CD1c-positive myeloid dendritic cell (primary cell): ENCODE data around the gene METTL2B.
A peak's percentile ranks its signal among the peaks of the same experiment; 100 is the strongest.

ENCODE experiments used
- DNase-seq: peaks from one replicate; pipeline ENCODE4 v3.0.0-alpha.2; 2016; ENCODE audit errors: extremely low spot score

Gene METTL2B, protein sequence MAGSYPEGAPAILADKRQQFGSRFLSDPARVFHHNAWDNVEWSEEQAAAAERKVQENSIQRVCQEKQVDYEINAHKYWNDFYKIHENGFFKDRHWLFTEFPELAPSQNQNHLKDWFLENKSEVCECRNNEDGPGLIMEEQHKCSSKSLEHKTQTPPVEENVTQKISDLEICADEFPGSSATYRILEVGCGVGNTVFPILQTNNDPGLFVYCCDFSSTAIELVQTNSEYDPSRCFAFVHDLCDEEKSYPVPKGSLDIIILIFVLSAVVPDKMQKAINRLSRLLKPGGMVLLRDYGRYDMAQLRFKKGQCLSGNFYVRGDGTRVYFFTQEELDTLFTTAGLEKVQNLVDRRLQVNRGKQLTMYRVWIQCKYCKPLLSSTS

DNA sequence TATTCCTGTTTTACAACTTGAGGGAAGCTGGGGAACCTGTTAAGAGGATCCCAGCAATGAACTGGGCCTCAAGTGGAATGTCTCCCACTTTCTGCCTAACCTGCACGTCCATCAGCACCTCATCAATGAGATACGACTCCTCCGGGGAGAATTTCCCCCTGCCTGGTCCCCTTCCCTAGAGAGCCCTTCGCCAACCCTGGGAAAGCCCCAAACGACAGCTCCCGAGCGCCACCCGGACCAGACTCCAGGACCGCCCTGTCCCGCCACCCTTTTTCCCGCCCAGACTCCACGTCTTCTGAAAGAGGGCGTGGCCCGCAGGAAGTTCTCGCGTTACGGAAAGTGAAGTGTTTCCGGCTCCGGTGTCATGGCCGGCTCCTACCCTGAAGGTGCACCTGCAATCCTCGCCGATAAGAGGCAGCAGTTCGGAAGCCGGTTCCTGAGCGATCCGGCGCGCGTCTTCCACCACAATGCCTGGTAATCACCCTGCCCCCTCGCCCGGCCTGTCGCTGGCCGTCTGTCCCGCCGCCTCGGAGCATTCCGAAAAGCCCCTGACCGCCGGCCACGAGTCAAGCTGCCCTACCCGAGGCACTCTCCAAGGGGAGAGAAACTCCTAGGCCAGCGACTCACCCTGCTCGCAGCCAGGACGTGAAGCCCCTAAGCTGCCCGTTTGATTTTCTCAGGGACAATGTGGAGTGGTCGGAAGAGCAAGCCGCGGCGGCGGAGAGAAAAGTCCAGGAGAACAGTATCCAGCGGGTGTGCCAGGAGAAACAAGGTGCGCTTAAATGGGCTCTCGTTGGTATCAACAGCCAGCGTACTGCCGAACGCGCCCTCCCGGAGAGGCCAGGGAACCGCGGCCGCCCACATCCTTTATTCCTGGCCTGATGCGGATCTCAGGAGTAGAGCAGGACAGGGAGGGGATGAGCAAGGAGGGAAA is at the start of gene METTL2B:
Gene METTL2B, plus strand, starts transcription at position 347 of the 934 bp plus-strand sequence. Its CDS starts 18 bp downstream, at position 365.
- DNase-seq: peak; percentile 96

DNA sequence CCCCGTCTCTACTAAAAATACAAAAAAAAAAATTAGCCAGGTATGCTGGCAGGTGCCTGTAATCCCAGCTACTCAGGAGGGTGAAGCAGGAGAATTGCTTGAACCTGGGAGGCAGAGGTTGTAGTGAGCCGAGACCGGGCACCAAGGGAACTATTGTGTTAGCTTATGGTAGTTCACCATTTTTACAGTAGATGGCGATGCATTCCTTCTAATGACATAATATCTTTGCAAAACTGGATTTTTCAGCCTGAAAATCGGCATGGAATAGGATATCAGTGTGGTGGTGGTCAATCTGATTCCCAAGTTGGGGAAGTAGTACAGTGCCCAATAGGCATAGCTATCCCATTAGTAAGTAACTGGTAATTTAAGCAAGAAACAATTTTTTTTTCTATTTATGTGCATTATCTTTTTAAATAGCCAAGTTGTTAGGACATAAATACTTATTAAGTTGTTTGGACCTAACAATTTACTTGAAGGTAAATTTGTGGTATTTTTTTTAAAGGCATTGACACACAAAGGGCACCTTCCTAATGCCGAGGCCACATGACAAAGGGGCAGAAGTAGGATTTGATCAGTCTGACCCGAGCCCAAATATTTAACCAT is 49.2 kb upstream of the METTL2B start:
- peak; percentile 78 for DNase-seq

DNA sequence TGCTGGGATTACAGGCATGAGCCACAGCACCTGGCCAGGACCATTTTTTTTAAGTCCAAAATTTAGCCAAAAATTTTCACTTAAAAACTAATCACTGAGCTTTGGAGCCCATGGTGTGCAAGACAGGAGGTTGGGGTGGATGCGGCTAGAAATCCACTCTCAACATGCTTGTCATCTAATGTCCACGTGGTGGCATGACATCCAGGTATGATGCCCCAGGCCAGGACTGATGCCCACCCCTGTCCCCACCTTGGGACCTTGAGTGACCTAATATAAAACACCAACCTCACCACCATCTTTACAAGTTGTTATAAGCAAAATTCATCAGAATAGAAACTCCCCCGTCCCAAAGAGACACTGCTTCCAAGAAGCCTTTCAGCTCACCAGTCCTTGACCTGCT is 46.3 kb upstream of the METTL2B start:
- DNase-seq: no peak

DNA sequence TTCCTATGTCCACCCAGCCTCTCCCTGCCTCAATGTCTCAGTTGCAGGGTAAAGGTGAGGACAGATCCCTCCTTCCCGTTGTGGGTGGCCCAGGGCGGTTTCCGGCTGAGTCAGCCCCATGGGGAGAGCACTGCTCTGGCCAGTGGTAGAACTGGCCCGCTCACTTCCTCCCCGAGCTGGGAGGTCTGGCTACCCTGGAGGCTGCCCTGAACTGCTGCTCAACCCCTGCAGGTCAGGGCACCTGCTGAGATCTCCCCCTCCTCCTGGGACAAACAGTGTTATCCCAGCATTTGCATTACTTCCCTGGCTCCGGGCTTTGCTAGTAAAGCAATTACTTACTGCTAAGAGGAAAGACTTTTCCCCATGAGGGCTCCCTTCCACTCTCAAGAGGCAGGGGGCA is 45.3 kb upstream of the METTL2B start:
- peak; percentile 26 for DNase-seq

DNA sequence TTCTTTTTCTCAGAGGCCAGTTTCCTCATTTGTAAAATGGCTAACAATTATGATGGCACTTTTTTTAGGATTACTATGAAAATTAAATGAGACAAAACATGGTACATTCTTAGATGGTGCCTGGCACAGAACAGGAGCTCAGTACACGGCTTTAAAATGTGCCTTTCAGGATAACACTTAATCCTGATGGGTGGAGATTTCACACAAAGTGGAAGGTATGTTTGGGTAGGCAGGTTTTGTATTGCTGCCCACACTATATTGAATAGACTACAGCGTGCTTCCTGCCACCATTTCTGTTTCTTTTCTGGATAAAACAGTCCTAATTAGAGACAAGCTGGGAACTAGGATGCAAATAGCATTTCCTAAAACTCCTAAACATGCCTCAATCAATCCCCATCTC is 44.8 kb upstream of the METTL2B start:
- no peak for DNase-seq

DNA sequence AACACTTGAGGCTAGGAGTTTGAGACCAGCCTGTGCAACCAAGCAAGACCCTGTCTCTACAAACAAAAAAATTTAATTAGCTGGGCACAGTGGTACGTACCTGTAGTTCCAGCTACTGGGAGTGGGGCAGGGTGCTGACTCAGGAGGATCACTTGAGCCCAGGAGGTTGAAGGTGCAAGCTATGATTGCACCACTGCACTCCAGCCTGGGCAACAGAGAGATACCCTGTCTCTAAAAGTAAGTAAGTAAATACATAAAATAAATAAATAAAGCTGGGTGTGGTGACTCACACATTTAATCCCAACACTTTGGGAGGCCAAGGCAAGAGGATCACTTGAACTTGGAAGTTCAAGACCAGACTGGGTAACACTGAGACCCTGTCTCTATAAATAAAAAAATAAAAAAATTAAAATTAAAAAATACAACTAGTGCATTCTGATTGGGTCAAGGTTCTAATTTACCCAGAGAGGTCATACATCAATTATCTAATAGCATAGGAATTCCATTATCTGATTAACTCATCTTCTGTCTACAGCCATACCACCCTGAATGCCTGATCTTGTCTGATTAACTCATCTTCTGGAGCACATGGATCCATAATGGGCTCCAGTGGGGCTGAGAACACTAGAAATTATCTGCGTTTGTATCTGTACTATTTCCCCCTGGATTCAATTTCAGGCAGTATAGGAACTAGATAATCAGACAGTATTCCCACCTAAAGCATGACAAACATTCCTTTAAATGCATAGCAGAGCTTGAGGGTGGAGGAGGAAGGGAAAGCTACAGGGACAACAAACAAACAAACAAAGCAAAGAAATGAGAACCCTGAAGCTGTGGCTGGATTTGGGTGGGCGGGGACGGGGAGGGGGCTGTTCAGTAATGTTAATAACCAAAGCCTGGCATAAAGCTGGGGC is 41.9 kb upstream of the METTL2B start:
- no peak for DNase-seq

DNA sequence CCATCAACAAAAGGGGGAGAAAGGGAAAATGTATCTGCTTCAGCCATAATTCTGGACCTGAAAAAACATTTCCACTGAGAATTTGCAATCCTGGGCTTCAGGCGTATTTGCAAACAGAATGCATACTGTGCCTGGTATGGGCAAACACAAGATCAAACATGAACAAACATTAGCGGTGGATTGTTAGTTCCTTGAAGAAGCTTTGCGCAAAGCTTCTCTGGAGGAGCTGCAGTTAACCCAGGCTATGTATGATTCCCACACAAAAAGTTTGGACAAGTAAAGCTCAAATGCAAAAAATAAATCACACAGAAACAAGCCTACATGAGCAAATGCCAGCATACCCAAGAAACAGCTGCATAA is 41.2 kb upstream of the METTL2B start:
- DNase-seq: no peak

DNA sequence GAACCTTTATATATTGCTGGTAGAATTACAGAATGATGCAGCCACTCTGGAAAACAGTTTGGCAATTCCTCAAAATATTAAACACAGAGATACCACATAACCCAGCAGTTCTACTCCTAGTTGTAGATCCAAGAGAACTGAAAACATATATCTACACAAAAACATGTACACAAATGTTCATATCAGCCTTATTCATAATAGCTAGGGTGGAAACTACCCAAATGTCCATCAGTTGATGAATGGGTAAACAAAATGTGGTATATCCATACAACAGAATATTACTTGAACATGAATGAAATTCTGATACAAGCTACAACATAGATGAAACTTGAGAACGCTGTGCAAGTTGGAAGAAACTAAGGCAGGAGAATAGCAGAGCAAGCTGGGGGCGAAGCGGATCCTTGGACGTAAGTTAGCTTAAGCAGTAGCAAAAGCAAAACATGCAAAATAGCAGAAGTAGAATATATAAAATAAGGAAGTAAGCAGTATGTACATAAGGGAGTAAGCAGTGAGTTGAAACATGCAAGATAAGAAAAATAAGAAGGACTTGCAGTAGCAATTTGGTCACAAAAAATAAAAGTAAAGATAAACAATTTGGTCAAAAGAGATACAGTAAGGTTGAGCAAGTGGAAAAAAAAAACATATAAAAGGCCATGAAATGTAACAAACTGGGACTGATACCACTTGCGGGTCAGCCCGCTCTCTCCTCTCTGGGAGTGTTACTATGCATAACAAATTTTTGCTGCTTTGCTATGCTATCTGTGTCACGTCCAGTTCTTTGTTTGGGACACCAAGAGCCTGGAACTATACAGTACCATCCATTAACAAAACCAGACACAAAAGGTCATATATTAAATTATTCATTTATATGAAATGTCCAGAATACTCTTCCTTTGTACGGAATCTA is 38.9 kb upstream of the METTL2B start:
- peak; percentile 75 for DNase-seq

DNA sequence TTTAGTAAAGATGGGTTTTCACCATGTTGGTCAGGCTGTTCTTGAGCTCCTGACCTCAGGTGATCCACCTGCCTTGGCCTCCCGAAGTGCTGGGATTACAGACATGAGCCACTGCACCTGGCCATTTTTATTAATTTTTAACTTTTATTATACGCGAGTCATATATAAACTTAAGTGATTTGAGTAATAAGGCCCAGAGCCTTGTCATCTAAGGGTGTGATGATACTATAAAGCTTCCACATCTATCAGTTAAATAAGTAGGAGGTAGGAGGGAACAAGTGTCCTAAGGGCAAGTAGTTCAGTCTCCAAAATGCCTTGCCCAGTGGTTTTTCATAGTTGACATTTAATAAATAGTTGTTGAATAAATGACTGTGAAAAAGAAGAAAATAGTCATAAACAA is 34.2 kb upstream of the METTL2B start:
- DNase-seq: no peak

DNA sequence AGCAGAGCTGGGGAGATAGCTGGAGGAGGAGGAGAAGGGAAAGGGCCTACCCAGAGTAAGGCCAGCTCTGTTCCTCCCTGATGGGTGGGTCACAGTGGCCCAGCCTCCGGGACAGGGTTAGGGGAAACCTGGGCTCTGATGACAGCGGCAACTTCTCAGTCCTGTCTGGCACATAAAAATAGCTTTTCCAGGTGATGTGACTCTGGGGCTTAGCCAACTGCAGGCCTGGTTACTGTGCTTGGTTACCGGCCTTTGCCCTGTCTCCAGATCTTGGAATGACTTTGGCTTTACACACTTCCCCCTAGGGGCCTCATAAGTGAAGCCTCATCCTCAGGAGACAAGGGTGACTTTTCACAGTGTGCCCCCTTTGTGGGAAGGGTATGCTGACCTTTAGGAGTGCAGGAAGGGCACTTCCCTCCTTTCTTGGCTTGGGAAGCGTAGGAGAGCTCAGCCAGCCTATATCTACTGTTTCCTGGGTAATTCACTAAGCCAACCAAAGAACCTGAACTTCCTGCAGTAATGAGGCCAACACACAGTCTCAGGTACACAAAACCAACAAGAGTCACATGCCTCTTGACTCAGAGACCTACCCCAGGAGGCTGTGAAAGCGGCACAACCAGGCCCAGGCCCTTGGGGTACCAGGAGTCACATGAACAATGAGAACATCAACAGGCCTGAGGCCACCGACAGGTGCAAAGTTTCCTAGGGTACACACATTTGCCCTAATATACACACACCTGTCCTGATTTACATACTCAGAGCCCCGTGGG is 32.5 kb upstream of the METTL2B start:
- no peak for DNase-seq

DNA sequence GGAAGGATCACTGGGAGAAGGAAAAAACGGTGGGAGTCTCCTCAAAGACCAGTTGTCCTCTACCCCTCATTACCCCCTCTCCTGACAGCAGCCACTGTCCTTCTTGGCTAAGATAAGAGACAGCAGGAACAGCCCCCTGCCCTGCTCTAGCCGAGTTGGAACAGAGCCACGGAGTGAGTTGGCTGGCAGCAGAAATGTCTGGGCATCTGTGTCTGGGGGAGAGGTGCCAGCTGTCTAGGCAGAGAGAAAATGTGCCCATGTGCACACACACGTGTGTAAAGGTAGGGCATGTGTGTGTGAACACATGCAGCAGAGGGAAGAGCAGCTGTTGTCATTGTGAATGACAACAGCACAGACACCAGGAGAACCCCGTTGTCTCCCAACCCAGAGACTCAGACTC is 30.2 kb upstream of the METTL2B start:
- DNase-seq: no peak

DNA sequence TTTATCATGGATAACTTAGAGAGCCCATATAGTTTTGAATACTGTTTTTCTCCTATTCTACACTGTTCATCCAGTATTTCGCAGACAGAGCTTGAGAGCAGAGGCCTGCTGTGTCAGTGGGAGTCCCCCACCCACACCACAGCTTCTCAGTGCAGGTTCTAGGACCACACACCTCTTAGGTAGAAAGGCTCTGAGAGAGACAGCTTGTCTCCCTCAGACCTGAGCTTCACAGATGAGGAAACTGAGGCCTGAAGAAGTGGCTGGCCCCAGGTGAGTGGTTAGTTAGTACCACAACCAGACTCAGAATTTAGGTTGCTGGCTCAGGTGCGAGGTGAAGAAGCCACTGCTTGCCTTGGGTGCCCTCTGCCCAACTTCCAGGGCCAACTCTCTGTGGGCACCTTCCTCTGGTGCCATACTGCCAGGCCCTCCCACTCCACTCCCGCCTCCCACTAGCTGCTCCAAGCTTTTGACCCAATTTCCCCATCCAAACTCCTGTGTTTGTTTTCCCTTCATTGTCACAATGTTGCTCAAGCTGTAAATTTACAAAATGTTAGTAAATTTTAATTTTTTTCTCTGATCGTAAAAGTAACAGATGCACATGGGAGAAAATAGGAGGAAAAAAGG is 28.5 kb upstream of the METTL2B start:
- no peak for DNase-seq

DNA sequence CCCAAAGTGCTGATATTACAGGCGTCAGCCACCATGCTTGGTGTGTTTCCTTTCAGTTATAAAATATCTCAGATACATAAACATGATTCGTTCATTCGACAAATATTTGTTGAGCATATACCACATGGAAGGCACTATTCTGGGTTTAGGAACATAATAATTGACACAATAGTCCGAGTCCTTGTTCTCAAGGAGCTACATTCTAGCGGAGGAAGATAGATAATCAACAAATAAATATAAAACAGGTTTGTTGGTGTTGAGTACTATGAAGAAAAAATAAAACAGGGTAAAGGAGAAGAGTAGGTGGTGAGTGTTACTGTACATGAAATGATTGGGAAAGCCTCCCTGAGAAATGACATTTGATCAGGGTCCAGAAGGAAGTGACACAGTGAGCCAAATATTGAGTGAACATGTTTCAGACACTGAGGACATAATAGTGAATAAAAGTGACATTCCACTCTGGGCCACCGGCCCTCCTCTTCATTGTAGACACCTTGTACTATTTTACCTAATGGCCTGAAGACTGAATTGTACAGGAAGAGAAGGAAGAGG is 27.7 kb upstream of the METTL2B start:
- peak; percentile 29 for DNase-seq

DNA sequence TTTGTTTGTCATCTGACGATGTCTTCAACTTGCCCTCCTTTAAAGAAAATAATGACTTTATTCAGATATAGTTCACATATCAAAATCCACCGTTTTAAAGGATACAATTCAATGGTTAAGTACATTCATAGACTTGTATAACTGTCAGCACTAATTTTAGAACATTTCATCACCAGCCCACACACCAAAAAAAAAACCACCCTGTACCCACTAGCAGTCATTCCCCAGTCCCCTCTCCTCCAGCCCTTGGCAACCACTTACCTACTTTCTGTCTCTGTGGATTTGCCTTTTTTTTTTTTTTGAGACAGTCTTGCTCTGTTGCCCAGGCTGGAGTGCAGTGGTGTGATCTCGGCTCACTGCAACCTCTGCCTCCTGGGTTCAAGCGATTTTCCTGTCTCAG is 26.1 kb upstream of the METTL2B start:
- DNase-seq: peak; percentile 55

DNA sequence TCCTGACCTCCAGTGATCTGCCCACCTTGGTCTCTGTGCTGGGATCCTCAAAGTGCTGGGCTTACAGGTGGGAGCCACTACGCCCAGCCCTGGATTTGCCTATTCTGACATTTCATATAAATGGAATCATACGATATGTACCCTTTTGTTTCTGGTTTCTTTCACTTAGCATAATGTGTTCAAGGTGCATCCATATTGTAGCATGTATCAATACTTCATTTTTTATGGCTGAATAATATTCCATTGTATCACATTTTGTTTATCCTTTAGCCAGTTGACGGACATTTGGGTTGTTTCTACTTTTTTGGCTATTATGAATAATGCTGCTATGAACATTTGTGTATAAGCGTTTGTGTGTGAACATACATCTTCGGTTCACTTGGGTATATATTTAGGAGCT is 25.6 kb upstream of the METTL2B start:
- no peak for DNase-seq

DNA sequence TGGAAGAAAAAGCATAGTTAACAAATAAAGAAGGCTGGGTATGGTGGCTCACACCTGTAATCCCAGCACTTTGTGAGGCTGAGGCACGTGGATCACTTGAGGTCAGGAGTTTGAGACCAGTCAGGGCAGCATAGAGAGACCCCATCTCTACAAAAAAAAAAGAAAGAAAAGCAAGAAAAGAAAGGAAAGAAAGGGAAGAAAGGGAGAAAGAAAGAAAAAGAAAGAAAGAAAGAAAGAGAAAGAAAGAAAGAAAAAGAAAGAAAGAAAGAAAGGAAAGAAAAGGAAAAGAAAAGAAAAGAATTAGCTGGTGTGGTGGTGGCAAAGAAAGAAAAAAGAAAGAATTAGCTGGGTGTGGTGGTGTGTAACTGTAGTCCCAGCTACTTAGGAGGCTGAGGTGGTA is 24.0 kb upstream of the METTL2B start:
- DNase-seq: no peak

DNA sequence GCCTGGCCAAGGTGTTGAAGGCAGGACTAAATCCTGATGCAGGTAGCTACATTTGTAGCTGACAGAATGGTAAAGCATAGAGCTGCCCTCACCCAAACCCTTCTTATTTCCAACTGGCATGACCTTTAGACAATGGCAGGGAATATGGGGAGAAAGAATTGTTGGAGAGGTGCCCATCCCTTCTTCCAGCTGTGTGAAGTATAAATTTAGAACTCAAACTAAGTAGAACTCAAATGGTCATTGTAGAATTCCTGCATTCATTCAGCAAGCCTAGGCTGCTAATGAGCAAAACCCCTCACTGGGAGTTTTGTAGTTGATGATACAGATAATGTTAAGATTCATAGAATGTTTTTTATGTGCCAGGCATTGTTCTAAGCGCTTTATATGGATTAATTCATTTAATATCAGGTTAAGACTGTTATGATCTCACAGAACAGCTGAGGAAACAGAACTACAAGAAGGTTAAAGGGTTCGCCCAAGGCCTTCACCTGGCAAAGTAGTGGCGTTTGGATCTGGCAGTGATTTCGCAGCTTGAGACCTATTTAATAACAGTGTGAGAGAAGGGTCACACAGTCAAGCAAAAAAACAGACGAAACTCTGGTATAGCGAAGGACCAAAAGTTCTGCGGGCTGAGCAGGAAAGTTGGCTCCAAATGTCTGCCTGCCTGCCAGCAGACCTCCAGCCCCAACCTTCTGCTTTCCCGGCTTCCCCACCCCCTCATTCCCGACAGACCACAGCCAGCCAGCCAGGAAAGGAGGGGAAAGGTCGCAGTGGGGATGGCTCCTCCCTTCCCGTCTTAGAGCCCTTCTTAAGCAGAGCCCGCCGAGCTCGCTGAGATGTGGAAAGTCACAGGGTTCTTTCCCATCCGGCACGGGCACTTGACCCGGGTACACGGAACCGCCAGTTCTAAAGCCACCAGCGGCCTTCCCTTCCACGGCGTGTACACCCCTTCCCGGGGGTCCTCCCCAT is 22.4 kb upstream of the METTL2B start:
- DNase-seq: no peak
